ENCODE data around the gene CYREN.

The CYREN gene

DNA sequence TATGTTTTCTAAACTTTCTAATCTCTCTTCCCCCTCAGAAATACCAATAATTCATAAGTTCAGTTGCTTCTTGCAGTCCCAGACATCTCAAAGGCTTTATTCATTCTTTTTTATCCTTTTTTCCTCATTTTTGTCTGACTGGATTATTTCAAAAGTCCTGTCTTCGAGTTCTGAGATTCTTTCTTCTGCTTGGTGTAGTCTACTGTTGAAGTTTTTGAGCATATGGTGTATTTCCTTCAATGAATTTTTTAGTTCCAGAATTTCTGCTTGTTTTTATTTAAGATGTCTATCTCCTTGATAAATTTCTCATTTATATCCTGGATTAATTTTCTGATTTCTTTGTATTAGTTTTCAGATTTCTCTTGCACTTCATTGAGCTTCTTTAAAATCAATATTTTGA, 14.2 kb downstream of the CYREN start:
- TF ChIP-seq FOXP2 (optimal IDR thresholded peaks at IDR 0.05; ENCODE audit: control extremely low read depth, extremely low read length, insufficient read depth) (no peak), EZH2 (IDR thresholded peaks at IDR 0.05) (no peak), POLR2AphosphoS5 (IDR thresholded peaks at IDR 0.05; ENCODE audit: borderline replicate concordance, low read depth, low read length) (no peak)
- Histone ChIP-seq H3K36me3 (ENCODE audit: insufficient read depth, low read length) (no peaks in the 10 kb centered on the region), H3K9ac (ENCODE audit: insufficient read length) (no peak overlapping the region), H3K27ac (no peak overlapping the region), H3K4me3 (no peak overlapping the region), H3K9me3 (ENCODE audit: low read depth, low read length) (no peaks in the 10 kb centered on the region)
- no peak for DNase-seq (ENCODE audit: low read depth, low spot score)

DNA sequence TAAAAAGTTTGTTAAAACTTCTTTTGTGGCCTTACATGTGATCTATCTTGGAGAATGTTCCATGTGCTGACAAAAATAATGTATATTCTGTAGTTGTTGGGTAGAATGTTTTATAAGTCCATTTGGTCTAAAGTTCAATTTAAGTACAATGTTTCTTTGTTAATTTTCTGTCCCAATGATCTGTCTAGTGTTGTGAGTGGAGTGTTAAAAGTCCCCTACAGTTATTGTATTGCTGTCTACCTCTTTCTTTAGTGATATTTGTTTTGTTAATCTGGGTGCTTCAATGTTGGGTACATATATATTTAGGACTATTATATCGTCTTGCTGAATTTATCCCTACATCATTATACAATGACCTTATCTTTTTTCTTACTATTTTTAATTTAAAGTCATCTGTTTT, 15.8 kb downstream of the CYREN start:
- Histone ChIP-seq H3K9ac (ENCODE audit: insufficient read length) (no peak overlapping the region), H3K27ac (no peak overlapping the region), H3K9me3 (ENCODE audit: low read depth, low read length) (no peaks in the 10 kb centered on the region), H3K4me3 (no peak overlapping the region), H3K36me3 (ENCODE audit: insufficient read depth, low read length) (no peaks in the 10 kb centered on the region)
- no peak for TF ChIP-seq POLR2AphosphoS5 (IDR thresholded peaks at IDR 0.05; ENCODE audit: borderline replicate concordance, low read depth, low read length)
- TF ChIP-seq FOXP2 (optimal IDR thresholded peaks at IDR 0.05; ENCODE audit: control extremely low read depth, extremely low read length, insufficient read depth): no peak
- TF ChIP-seq EZH2 (IDR thresholded peaks at IDR 0.05): no peak
- no peak for DNase-seq (ENCODE audit: low read depth, low spot score)

DNA sequence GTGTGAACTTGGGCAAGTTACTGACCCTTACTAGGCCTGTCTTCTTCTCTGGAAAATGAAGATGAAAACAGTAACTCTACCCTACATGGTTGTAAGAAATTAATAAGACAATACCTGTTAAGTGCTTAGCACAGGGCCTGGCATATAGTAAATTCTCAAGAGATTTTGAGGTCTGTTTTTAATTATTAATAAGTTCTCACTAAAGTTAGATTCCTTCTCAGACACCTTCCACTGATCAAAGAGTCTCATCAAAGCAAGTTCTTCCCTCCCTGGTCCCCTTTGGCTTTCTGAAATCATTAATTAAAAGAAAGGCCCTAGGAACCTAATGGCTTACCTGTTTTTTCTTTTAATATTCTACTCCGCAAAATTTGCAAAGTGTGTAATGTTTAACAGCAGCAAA, 18.1 kb downstream of the CYREN start:
- TF ChIP-seq EZH2 (IDR thresholded peaks at IDR 0.05) (no peak), POLR2AphosphoS5 (IDR thresholded peaks at IDR 0.05; ENCODE audit: borderline replicate concordance, low read depth, low read length) (no peak), FOXP2 (optimal IDR thresholded peaks at IDR 0.05; ENCODE audit: control extremely low read depth, extremely low read length, insufficient read depth) (no peak)
- no peak overlapping the region for H3K4me3 ChIP-seq
- H3K9ac ChIP-seq (ENCODE audit: insufficient read length): no peak overlapping the region
- H3K36me3 ChIP-seq (ENCODE audit: insufficient read depth, low read length): no peaks in the 10 kb centered on the region
- no peaks in the 10 kb centered on the region for H3K9me3 ChIP-seq (ENCODE audit: low read depth, low read length)
- DNase-seq (ENCODE audit: low read depth, low spot score): no peak
- no peak overlapping the region for H3K27ac ChIP-seq

DNA sequence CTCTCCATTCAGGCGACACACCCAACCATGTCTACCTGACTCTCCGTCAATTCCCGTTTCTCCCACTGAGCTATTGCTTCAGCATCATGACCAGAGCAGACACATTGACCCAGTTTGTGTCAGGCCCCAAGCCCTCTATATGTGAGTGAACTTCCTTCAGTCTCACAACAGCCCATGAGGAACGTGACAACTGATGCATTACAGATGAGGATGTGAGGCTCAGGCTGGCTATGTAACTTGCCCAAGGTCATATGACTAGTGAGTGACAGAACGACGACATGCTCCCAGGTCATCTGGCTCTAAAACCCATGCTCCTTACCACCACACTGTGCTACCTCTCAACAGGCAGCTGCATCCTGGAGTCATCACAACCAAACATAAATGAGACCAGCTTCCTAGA, 19.0 kb downstream of the CYREN start:
- no peak for TF ChIP-seq POLR2AphosphoS5 (IDR thresholded peaks at IDR 0.05; ENCODE audit: borderline replicate concordance, low read depth, low read length)
- no peak for TF ChIP-seq EZH2 (IDR thresholded peaks at IDR 0.05)
- TF ChIP-seq FOXP2 (optimal IDR thresholded peaks at IDR 0.05; ENCODE audit: control extremely low read depth, extremely low read length, insufficient read depth): no peak
- Histone ChIP-seq H3K4me3 (no peak overlapping the region), H3K36me3 (ENCODE audit: insufficient read depth, low read length) (no peaks in the 10 kb centered on the region), H3K9me3 (ENCODE audit: low read depth, low read length) (no peaks in the 10 kb centered on the region), H3K27ac (no peak overlapping the region), H3K9ac (ENCODE audit: insufficient read length) (no peak overlapping the region)
- no peak for DNase-seq (ENCODE audit: low read depth, low spot score)

DNA sequence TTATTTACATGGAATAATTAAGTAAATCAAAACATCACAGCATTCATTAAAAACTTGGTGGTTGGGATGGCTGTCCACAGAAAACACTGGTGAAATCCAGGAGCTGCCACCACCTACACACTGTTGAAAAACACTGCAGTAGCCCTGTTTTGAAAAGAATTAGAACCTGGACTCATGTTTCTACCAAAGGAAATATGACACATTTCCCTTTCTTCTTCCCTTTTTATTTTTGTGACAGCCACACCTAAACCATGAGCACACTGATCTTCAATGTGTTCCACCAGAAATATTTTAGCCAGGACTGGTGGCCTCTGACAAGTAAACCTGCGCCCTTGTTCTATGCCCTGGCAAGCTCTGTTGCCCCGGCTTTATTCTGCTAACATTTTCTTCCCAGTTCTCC, 19.4 kb downstream of the CYREN start:
- no peak for TF ChIP-seq POLR2AphosphoS5 (IDR thresholded peaks at IDR 0.05; ENCODE audit: borderline replicate concordance, low read depth, low read length)
- TF ChIP-seq FOXP2 (optimal IDR thresholded peaks at IDR 0.05; ENCODE audit: control extremely low read depth, extremely low read length, insufficient read depth): no peak
- TF ChIP-seq EZH2 (IDR thresholded peaks at IDR 0.05): no peak

DNA sequence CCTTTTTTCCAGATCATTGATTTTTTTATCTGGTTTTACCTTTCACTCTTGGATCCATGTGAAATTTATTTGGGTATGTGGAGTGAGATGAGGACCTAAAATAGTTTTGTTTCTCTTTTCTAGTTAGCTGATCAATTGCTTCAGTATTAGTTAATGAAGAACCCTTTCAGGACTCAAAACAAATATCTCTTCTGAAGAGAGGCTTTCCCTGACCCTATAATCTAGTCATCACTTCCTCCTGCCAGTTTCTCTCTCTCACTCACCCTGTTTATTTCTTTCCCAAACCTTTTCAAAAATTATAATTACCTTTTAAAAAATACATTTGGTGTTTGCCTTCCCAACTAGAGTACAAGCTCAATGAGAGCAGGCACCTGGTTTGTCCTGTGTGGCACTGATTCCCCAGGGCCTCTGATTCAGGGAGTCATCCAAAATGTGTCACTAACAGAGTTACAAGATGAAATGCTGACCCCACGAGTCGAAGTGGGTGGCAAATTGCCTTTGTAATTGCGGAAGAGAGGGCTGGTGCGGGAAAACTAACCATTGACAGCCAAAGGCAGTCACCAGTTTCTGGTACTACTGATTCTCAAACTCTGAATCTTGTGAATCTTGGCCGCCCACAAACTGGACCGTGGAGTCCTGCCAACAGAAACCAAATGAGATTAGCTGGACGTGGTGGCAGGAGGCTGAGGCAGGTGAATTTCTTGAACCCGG, 20.3 kb downstream of the CYREN start:
- DNase-seq (ENCODE audit: low read depth, low spot score): no peak
- no peak overlapping the region for H3K27ac ChIP-seq

More for the DNA sequence above, 19.4 kb downstream of the CYREN start:
- Histone ChIP-seq H3K4me3 (no peak overlapping the region), H3K9ac (ENCODE audit: insufficient read length) (no peak overlapping the region), H3K27ac (no peak overlapping the region), H3K36me3 (ENCODE audit: insufficient read depth, low read length) (no peaks in the 10 kb centered on the region), H3K9me3 (ENCODE audit: low read depth, low read length) (no peaks in the 10 kb centered on the region)
- DNase-seq (ENCODE audit: low read depth, low spot score): no peak

DNA sequence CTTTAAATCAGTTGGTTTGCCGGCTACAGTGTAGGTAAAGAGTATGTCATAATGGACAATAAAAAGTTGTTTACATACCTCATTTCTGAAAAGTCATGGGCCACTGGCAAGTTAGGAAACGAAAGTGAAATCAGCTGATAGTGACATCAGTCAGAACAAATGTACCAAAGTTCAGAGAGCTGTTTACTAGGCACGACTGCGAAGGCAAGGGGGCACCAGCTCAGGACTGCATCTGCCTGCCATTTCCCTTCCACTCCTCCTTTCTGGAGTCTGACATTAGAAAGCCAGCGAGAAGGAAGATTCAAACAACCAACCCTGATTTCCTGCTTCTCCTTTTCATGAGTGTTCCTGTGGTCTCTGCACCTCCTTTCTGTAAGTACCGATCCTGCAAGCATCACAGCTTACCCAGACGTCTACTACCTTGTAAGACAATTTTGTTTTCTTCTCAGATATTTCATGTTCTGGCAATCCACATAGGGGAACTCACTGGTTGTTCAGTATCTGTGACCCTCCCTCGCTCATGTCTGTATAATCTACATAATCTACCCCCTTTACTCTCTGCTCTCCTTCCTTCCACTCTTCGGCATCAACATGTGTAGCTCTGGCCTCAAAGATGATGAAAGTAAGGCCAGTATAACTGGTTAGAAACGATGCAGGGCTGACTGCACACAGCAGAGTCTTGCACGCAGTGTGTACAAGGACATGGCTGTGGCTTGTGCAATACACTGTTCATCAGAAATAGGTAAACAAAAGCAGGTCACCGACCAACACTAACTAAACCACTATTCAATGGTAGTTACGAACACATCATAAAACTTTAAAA, 22.4 kb downstream of the CYREN start, which contains the start of gene TMEM140:
Gene TMEM140 (plus strand): TSS at position 174 of the 823 bp plus-strand sequence. CDS start 16,370 bp downstream, outside the sequence.
- no peak within 1 kb of the TSS for H3K27ac ChIP-seq
- H3K36me3 ChIP-seq (ENCODE audit: insufficient read depth, low read length): no peaks in the 10 kb centered on the region
- H3K9ac ChIP-seq (ENCODE audit: insufficient read length): no peak within 1 kb of the TSS
- H3K9me3 ChIP-seq (ENCODE audit: low read depth, low read length): no peaks in the 10 kb centered on the region
- no peak within 1 kb of the TSS for H3K4me3 ChIP-seq
- TF ChIP-seq POLR2AphosphoS5 (IDR thresholded peaks at IDR 0.05; ENCODE audit: borderline replicate concordance, low read depth, low read length) (no peak), FOXP2 (optimal IDR thresholded peaks at IDR 0.05; ENCODE audit: control extremely low read depth, extremely low read length, insufficient read depth) (no peak), EZH2 (IDR thresholded peaks at IDR 0.05) (no peak)
- DNase-seq (ENCODE audit: low read depth, low spot score): no peak

More for the DNA sequence above, 20.3 kb downstream of the CYREN start:
- H3K4me3 ChIP-seq: no peak overlapping the region
- no peaks in the 10 kb centered on the region for H3K9me3 ChIP-seq (ENCODE audit: low read depth, low read length)
- no peaks in the 10 kb centered on the region for H3K36me3 ChIP-seq (ENCODE audit: insufficient read depth, low read length)
- TF ChIP-seq EZH2 (IDR thresholded peaks at IDR 0.05): no peak
- no peak for TF ChIP-seq FOXP2 (optimal IDR thresholded peaks at IDR 0.05; ENCODE audit: control extremely low read depth, extremely low read length, insufficient read depth)
- H3K9ac ChIP-seq (ENCODE audit: insufficient read length): no peak overlapping the region

DNA sequence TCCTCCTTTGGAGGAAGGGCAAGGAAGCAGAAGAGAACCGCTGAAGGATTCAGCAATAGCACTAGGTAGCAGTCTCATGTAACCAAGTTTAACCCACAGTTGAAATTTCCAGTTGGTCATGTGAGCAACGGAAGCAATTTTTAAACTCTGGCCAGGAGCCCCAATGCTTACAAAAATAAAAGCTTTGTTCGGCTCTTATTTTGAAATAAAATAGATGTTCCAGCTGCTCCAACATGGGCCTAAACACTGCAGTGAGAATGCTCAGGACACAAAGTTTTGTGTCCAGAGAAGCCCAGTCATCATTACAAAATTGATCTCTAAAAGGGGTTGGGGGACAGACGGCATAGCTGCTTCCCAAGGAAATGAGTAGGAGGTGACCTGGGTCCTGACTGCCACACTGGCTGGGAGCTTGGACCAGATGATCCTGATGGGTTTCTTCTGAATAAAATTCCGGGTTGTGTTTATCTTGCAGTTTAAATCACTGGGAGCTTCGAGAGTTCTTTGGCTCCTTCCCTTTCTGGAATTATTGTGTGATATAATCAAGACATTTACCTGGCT, 23.1 kb downstream of the CYREN start:
- Histone ChIP-seq H3K36me3 (ENCODE audit: insufficient read depth, low read length) (no peaks in the 10 kb centered on the region), H3K4me3 (no peak overlapping the region), H3K9me3 (ENCODE audit: low read depth, low read length) (no peaks in the 10 kb centered on the region), H3K27ac (no peak overlapping the region), H3K9ac (ENCODE audit: insufficient read length) (no peak overlapping the region)
- no peak for DNase-seq (ENCODE audit: low read depth, low spot score)
- TF ChIP-seq POLR2AphosphoS5 (IDR thresholded peaks at IDR 0.05; ENCODE audit: borderline replicate concordance, low read depth, low read length) (no peak), EZH2 (IDR thresholded peaks at IDR 0.05) (no peak), FOXP2 (optimal IDR thresholded peaks at IDR 0.05; ENCODE audit: control extremely low read depth, extremely low read length, insufficient read depth) (no peak)
